GM12891 (cell line): ENCODE data around the gene MFSD8.

Experiments used
- DNase-seq: peaks from one replicate; pipeline ENCODE4 v3.0.0; 2011; ENCODE audit warnings: low spot score; ENCODE audit not compliant: insufficient read length
- FAIRE-seq: peaks from 2 replicates; lab custom pipeline; 2011; peaks lifted over from hg19 to GRCh38; lab: Jason Lieb, UNC
- PAX5 ChIP-seq: IDR thresholded peaks from 2 replicates; pipeline ENCODE4 v1.6.1; 2011; ENCODE audit warnings: low read length, moderate library complexity, mild to moderate bottlenecking; ENCODE audit not compliant: insufficient read depth, severe bottlenecking
- POLR2A ChIP-seq: IDR thresholded peaks from 2 replicates; pipeline ENCODE4 v1.6.1; 2011; ENCODE audit warnings: low read depth, low read length, control low read depth
- POLR2AphosphoS5 ChIP-seq: IDR thresholded peaks from 2 replicates; pipeline ENCODE4 v1.6.1; 2011; ENCODE audit warnings: low read depth, low read length, control low read depth
- POU2F2 ChIP-seq: IDR thresholded peaks from 2 replicates; pipeline ENCODE4 v1.6.1; 2011; ENCODE audit warnings: low read depth, mild to moderate bottlenecking, control low read depth, low read length, moderate library complexity
- SPI1 ChIP-seq: IDR thresholded peaks from 2 replicates; pipeline ENCODE4 v1.6.1; 2011; ENCODE audit warnings: low read depth, low read length, control low read depth
- TAF1 ChIP-seq: IDR thresholded peaks from 2 replicates; pipeline ENCODE4 v1.6.1; 2011; ENCODE audit warnings: low read depth, low read length, control low read depth

Gene MFSD8

GRCh38 chr4:127889903-127890302 is 75.1 kb downstream of the MFSD8 start:
- no peak for TF ChIP-seq TAF1
- TF ChIP-seq PAX5 = no peak
- TF ChIP-seq SPI1 = peak; percentile 80
- DNase-seq (no peak), FAIRE-seq (no peak)

GRCh38 chr4:127888559-127888958 is 76.4 kb downstream of the MFSD8 start:
- FAIRE-seq = no peak
- TF ChIP-seq SPI1 (no peak), POLR2AphosphoS5 (no peak), POLR2A (no peak), POU2F2 (no peak), PAX5 (no peak), TAF1 (no peak)

GRCh38 chr4:127881563-127881864 is 83.5 kb downstream of the MFSD8 start:
- TF ChIP-seq POLR2A (no peak), TAF1 (no peak), POLR2AphosphoS5 (no peak), PAX5 (no peak), SPI1 (no peak), POU2F2 (no peak)
- no peak for FAIRE-seq

More at GRCh38 chr4:127888559-127888958, 76.4 kb downstream of the MFSD8 start:
- DNase-seq = no peak

GRCh38 chr4:127880763-127881562 is 84.0 kb downstream of the MFSD8 start, which contains the start of gene PLK4:
Gene PLK4 (plus strand): TSS chr4:127880893. CDS start chr4:127881135, 242 bp downstream.
- no peak for TF ChIP-seq PAX5
- TF ChIP-seq POU2F2 = no peak
- TF ChIP-seq POLR2A = peak; percentile 45
- no peak for TF ChIP-seq SPI1
- peak; percentile 51; the same call in 1 of the 2 replicates for TF ChIP-seq POLR2AphosphoS5
- TF ChIP-seq TAF1 = peak; percentile 48; the same call in 1 of the 2 replicates
- FAIRE-seq (peak; percentile 97), DNase-seq (peak; percentile 76)

More at GRCh38 chr4:127881563-127881864, 83.5 kb downstream of the MFSD8 start:
- peak; percentile 20 for DNase-seq

GRCh38 chr4:127875791-127876190 is 89.2 kb downstream of the MFSD8 start:
- no peak for FAIRE-seq
- DNase-seq = no peak
- TF ChIP-seq SPI1 (no peak), POU2F2 (no peak), POLR2A (no peak), POLR2AphosphoS5 (no peak), PAX5 (no peak), TAF1 (no peak)

GRCh38 chr4:127870688-127871087 is 94.3 kb downstream of the MFSD8 start:
- FAIRE-seq = no peak
- TF ChIP-seq POLR2A (no peak), POU2F2 (no peak), SPI1 (no peak), POLR2AphosphoS5 (no peak), TAF1 (no peak)
- DNase-seq = no peak

- FAIRE-seq = no peak
- TF ChIP-seq POLR2AphosphoS5 (no peak), POU2F2 (no peak), PAX5 (no peak), SPI1 (no peak), TAF1 (no peak), POLR2A (no peak)
Measured at GRCh38 chr4:127870281-127870680, 94.7 kb downstream of the MFSD8 start.

GRCh38 chr4:127868196-127868595 is 96.8 kb downstream of the MFSD8 start:
- TF ChIP-seq POLR2AphosphoS5 (no peak), POLR2A (no peak), TAF1 (no peak), POU2F2 (no peak)
- DNase-seq (no peak), FAIRE-seq (no peak)

More at GRCh38 chr4:127870281-127870680, 94.7 kb downstream of the MFSD8 start:
- no peak for DNase-seq
